GM12878 (cell line): ENCODE results near the gene FLOT1. TPM values are rescaled to one million over a fixed set of nuclear protein-coding genes. Genes with fewer than 3 reads are reported as not detected.

Source experiments
- ATAC-seq: fragments of 200-7000 bp; cut with Tn5 transposase; 3 replicates; pipeline ENCODE4 v1.9.1; 2020; ENCODE audit warnings: mild to moderate bottlenecking, moderate library complexity
- BruUV-seq: library from RNA; stranded (reverse); fragments of 400-500 nt; replicated peaks from 2 replicates; lab custom pipeline; 2021; lab: Mats Ljungman, UMichigan
- CTCF ChIA-PET: fragments of 300-600 bp; sonication (Branson Sonifier 250); formaldehyde crosslinking; extraction: SDS; loops from one replicate; lab custom pipeline; 2021; ENCODE audit warnings: inconsistent platforms; lab: Yijun Ruan, JAX
- POLR2A ChIA-PET: fragments of 350-600 bp; formaldehyde crosslinking; extraction: SDS; loops from one replicate; lab custom pipeline; 2021; ENCODE audit warnings: inconsistent platforms; lab: Charles Lee
- RAD21 ChIA-PET: fragments of 300-600 bp; sonication (Branson Sonifier 250); formaldehyde crosslinking; loops from one replicate; lab custom pipeline; 2023; ENCODE audit warnings: antibody characterized with exemption; ENCODE audit not compliant: unreplicated experiment; lab: Charles Lee
- SMC1A ChIA-PET: fragments of 300-600 bp; sonication (Branson Sonifier 250); formaldehyde crosslinking; loops from one replicate; lab custom pipeline; 2023; ENCODE audit not compliant: unreplicated experiment, uncharacterized antibody; lab: Charles Lee
- DNase-seq: peaks from one replicate; pipeline ENCODE4 v3.0.0-alpha.2; 2011; ENCODE audit warnings: low read depth, low spot score
- FAIRE-seq: peaks from 3 replicates; lab custom pipeline; 2011; peaks lifted over from hg19 to GRCh38; lab: Jason Lieb, UNC
- H2AFZ ChIP-seq: 2 replicates; pipeline ENCODE4 v1.6.0; 2011; ENCODE audit warnings: low read depth, low read length, control low read depth; ENCODE audit not compliant: control insufficient read depth
- H3K27ac ChIP-seq: 2 replicates; pipeline ENCODE4 v1.5.1; 2011; ENCODE audit warnings: control low read depth; ENCODE audit not compliant: control insufficient read depth, insufficient read depth
- H3K27me3 ChIP-seq, 2 experiments: replicated peaks in 1 of 2; 2 replicates each; pipeline versions ENCODE4 v1.6.0 to v1.6.1; 2011; ENCODE audit warnings: low read length in 1 of 2; ENCODE audit not compliant: control insufficient read depth in 2 of 2, insufficient read depth in 2 of 2
- H3K36me3 ChIP-seq, 2 experiments: 2 replicates each; pipeline ENCODE4 v1.5.1; 2011; ENCODE audit warnings: low read length in 1 of 2; ENCODE audit not compliant: control insufficient read depth in 2 of 2, insufficient read depth in 2 of 2
- H3K4me1 ChIP-seq: 2 replicates; pipeline ENCODE4 v1.6.1; 2011; ENCODE audit warnings: mild to moderate bottlenecking, low read length, moderate library complexity, mixed read lengths; ENCODE audit not compliant: control insufficient read depth, insufficient read depth
- H3K4me2 ChIP-seq: 2 replicates; pipeline ENCODE4 v1.6.0; 2011; ENCODE audit warnings: control low read depth; ENCODE audit not compliant: control insufficient read depth, insufficient read depth
- H3K4me3 ChIP-seq: fragments of 200-600 bp; sonication (generic); 2 replicates; pipeline ENCODE4 v1.5.1; 2016
- H3K79me2 ChIP-seq: 2 replicates; pipeline ENCODE4 v1.6.0; 2011; ENCODE audit warnings: low read length; ENCODE audit not compliant: control insufficient read depth, insufficient read depth
- H3K9ac ChIP-seq: 2 replicates; pipeline ENCODE4 v1.8.0; 2011; ENCODE audit warnings: low read length, control low read depth, mixed read lengths; ENCODE audit not compliant: control insufficient read depth, insufficient read depth
- H3K9me3 ChIP-seq: replicated peaks from 3 replicates; pipeline ENCODE4 v1.5.1; 2011; ENCODE audit warnings: mild to moderate bottlenecking, low read length; ENCODE audit not compliant: control insufficient read depth, insufficient read depth
- H4K20me1 ChIP-seq: 2 replicates; pipeline ENCODE4 v1.6.0; 2011; ENCODE audit not compliant: control insufficient read depth, insufficient read depth
- ASH2L ChIP-seq: fragments of 300-600, 200-600 bp; sonication (generic); IDR thresholded peaks from 2 replicates; pipeline ENCODE4 v1.6.1; 2017; ENCODE audit warnings: low read depth, mild to moderate bottlenecking, borderline replicate concordance
- ATF3 ChIP-seq: IDR thresholded peaks from 2 replicates; pipeline ENCODE4 v1.6.1; 2011; ENCODE audit warnings: low read depth, mild to moderate bottlenecking, low read length, moderate library complexity, borderline replicate concordance; ENCODE audit errors: extremely low read depth
- BACH1 ChIP-seq: fragments of 450-650 bp; IDR thresholded peaks from 2 replicates; pipeline ENCODE4 v1.6.1; 2017; ENCODE audit warnings: mild to moderate bottlenecking, borderline replicate concordance
- E4F1 ChIP-seq: fragments of 450-650 bp; IDR thresholded peaks from 2 replicates; pipeline ENCODE4 v1.6.1; 2018; ENCODE audit warnings: borderline replicate concordance, mild to moderate bottlenecking; ENCODE audit not compliant: partially characterized antibody
- IRF4 ChIP-seq: IDR thresholded peaks from 2 replicates; pipeline ENCODE4 v1.6.1; 2011; ENCODE audit warnings: low read depth, low read length
- KDM1A ChIP-seq: fragments of 200-600 bp; sonication (generic); IDR thresholded peaks from 2 replicates; pipeline ENCODE4 v1.6.1; 2016; ENCODE audit warnings: borderline replicate concordance
- KLF5 ChIP-seq: fragments of 450-650 bp; IDR thresholded peaks from 2 replicates; pipeline ENCODE4 v1.6.1; 2014; ENCODE audit warnings: mild to moderate bottlenecking; ENCODE audit not compliant: partially characterized antibody
- LARP7 ChIP-seq: fragments of 450-650 bp; IDR thresholded peaks from 2 replicates; pipeline ENCODE4 v1.6.1; 2017; ENCODE audit warnings: mild to moderate bottlenecking
- MTA2 ChIP-seq: fragments of 450-650 bp; IDR thresholded peaks from 2 replicates; pipeline ENCODE4 v1.6.1; 2016; ENCODE audit warnings: low read depth, mild to moderate bottlenecking, moderate library complexity
- MYB ChIP-seq: fragments of 150-350 bp; IDR thresholded peaks from 2 replicates; pipeline ENCODE4 v1.6.1; 2014; ENCODE audit warnings: mild to moderate bottlenecking, low read depth, low read length, borderline replicate concordance
- NFYA ChIP-seq: IDR thresholded peaks from 2 replicates; pipeline ENCODE4 v1.6.1; 2011; ENCODE audit warnings: low read depth, mild to moderate bottlenecking, low read length, improper control_type of control experiment, borderline replicate concordance
- POLR2A ChIP-seq: IDR thresholded peaks from 2 replicates; pipeline ENCODE4 v1.6.1; 2011; ENCODE audit warnings: low read depth, mild to moderate bottlenecking, low read length
- PRDM15 ChIP-seq: fragments of 450-650 bp; formaldehyde crosslinking; IDR thresholded peaks from 2 replicates; pipeline ENCODE4 v1.4.0; 2020; ENCODE audit warnings: mild to moderate bottlenecking, moderate library complexity
- SREBF1 ChIP-seq: IDR thresholded peaks from 2 replicates; pipeline ENCODE4 v1.6.1; 2012; ENCODE audit warnings: mild to moderate bottlenecking, low read length
- ZNF217 ChIP-seq: fragments of 450-650 bp; IDR thresholded peaks from 2 replicates; pipeline ENCODE4 v1.6.1; 2017; ENCODE audit warnings: antibody characterized with exemption, mild to moderate bottlenecking
- ZNF24 ChIP-seq: fragments of 450-650 bp; IDR thresholded peaks from 2 replicates; pipeline ENCODE4 v1.6.1; 2017; ENCODE audit warnings: antibody characterized with exemption, mild to moderate bottlenecking
- WGBS: methylation state at CpG from one replicate; pipeline ENCODE4 v1.1.6; 2016; ENCODE audit warnings: low lambda C conversion rate; ENCODE audit not compliant: insufficient replicate concordance, insufficient coverage; ENCODE audit errors: missing lambda C conversion rate; 5-methylcytosine and 5-hydroxymethylcytosine counted together
- in situ Hi-C: fragments of 300-500 bp; cut with MboI; formaldehyde crosslinking; loops from 9 replicates; pipeline ENCODE4 v1.14.3; 2018; ENCODE audit warnings: mixed read lengths
- intact Hi-C: fragments of 100-400 bp; cut with micrococcal nuclease; formaldehyde crosslinking; loops from one replicate; pipeline ENCODE4 v1.14.2; 2022; ENCODE audit not compliant: unreplicated experiment
- polyA plus RNA-seq, 11 experiments: library from polyadenylated mRNA; depleted of rRNA in 4 of 11; unstranded in 6 of 11; stranded (reverse) in 5 of 11; fragments of >200 nt; fragmentation: Nextera tagmentation in 4 of 11; fragmentation: Illumina TruSeq in 1 of 11; extraction: Ambion mirVana in 4 of 11; extraction: Trizol in 1 of 11; gene quantifications; 1 replicate in 1 of 11; 2 replicates in 10 of 11; pipeline versions ENCODE4 v1.2.1 to v1.2.3, GENCODE V29; 2011 to 2016; ENCODE audit warnings: inconsistent platforms in 2 of 11, missing spikeins in 2 of 11, low read depth in 1 of 11
- total RNA-seq, 4 experiments: library from RNA; depleted of rRNA in 3 of 4; stranded (reverse); fragments of >200 nt in 3 of 4; fragmentation: Illumina TruSeq in 1 of 4; extraction: Trizol in 1 of 4; gene quantifications; 2 replicates each; pipeline versions ENCODE4 v1.2.1 to v1.2.3, GENCODE V29; 2013 to 2021

FLOT1 gene
- total and polyA plus RNA-seq, 10 of the 15 experiments (the other 5 are each of a cell fraction or from before 2014, with no cell fraction given), result 12.3 to 153 (median 112) TPM

- Histone ChIP-seq H3K36me3 (peaks cover 2 to 18% of the 10 kb centered on the region in 2 experiments), H4K20me1 (no peaks in the 10 kb centered on the region), H3K9me3 (no peaks in the 10 kb centered on the region), H3K9ac (no peak overlapping the region), H3K4me2 (no peak overlapping the region), H3K27me3 (no peaks in the 10 kb centered on the region), H3K4me1 (0 out of 2 replicates have a peak, but pooled peaks cover 6% of the 10 kb centered on the region), H3K4me3 (no peak overlapping the region), H2AFZ (no peak overlapping the region), H3K79me2 (no peaks in the 10 kb centered on the region), H3K27ac (no peak overlapping the region)
- DNase-seq, result no peak
- ATAC-seq, result no peak
- SMC1A ChIA-PET, result interaction anchor here (0.9 to 1.6 kb wide), 3 partner anchors 9 to 12 kb away, joined by 3 read pairs; no protein-coding TSS in a partner anchor
- no TSS peak for BruUV-seq
- 96% methylated on average over 4 of the region's 4 CpGs for WGBS
- in situ Hi-C loops, result no loop called here
- intact Hi-C loops, result no loop called here
- POLR2A ChIA-PET, result interaction anchor here (0.5 to 2.1 kb wide), 4 partner anchors 9 to 334 kb away, joined by 3 to 9 read pairs (median 4); partner anchors contain the start of gene NRM
- RAD21 ChIA-PET, result interaction anchor here (1.5 kb wide), 1 partner anchor 8 kb away, joined by 3 read pairs; no protein-coding TSS in a partner anchor
- FAIRE-seq, result no peak
- CTCF ChIA-PET, result interaction anchor here (0.7 to 3.0 kb wide), 4 partner anchors 11 to 162 kb away, joined by 3 to 7 read pairs (median 3); partner anchors contain the start of gene NRM
- TF ChIP-seq SREBF1 (no peak), POLR2A (no peak; the same call in 1 of the 2 replicates), ATF3 (no peak), ZNF217 (no peak), MYB (no peak), IRF4 (no peak), ASH2L (no peak), ZNF24 (no peak), E4F1 (no peak), LARP7 (no peak), NFYA (no peak), BACH1 (no peak), KLF5 (no peak), KDM1A (no peak), PRDM15 (no peak), MTA2 (no peak)
These were observed 38.7 kb downstream of the FLOT1 start for GRCh38 chr6:30703821-30704220.
